HG03196 (cell line): ENCODE data around the gene VAV2.
"Not testable (repeated sequence)": the region's sequence is repeated elsewhere in the genome, so short reads cannot be mapped to it uniquely, and the experiment has no call there.

Source experiments
- ATAC-seq: cut with Tn5 transposase; IDR thresholded peaks from one replicate; pipeline ENCODE4 v1.9.1; 2021; ENCODE audit not compliant: unreplicated experiment

The VAV2 gene

GRCh38 chr9:133971981-133972941 is 19.9 kb downstream of the VAV2 start:
- ATAC-seq = no peak

GRCh38 chr9:133971121-133971951 is 20.8 kb downstream of the VAV2 start:
- ATAC-seq = no peak

DNA sequence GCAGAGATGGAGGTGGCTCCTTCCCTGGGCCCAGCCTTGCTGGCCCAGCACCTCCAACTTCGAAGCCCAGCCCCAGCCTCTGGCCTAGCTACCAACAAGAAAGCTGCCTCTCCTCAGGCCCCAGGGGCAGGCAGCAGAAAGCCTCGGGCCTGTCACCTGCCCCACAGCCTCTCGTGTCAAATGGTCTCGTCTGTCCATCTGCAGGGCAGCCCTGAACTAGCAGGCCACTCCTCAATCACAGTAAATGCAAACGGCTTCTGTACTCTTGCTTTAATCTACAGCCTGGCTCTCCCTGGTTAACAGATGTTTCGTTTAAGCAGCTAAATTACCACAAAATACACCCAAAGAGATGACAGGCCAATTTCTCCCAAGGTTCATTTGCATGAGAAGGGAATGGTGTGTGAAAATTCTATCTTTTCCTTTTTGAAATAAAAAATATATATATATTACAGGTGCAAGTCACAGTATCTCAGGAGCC is 21.5 kb downstream of the VAV2 start:
- ATAC-seq = no peak

DNA sequence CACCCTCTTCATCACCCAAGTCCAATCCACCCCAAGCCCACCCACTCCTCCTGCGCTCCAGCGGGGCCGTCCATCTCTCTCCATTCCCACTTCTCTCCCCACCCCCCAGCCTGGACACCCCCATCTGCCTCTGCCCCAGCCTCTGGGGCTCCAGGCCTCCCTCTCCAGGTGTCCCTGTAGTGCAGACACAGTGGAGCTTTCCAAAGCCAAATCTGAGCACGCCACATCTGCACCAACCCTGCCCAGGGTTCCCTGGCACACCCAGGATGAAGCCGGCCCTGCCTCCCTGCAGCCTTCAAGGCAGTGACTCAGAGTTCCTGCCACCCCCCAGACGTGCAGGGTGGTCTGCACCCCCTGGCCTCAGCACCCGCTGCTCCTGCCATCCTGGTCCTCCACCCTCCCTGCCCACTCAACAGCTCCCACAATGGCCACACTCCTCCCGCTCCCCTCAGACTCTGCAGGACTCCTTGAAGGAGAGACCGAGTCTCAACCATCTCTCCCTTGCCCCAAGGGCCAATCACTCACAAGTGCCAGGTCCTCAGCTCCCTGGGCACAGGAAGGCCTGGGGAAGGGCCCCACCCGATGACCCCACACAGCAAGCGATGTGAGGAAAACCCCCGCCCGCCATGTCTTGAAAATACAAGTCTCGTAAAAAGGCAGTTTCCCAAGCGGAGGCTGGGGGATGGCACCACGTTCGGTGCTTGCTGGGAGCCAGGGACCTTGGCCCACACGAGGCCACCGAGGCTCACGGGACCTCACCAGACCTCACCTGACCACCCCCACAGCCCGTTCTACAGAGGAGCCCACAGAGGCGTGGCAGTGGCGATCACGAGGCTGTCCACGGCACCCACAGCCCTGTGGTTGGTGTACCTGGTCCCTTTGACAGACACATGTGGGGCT is 22.2 kb downstream of the VAV2 start:
- ATAC-seq = no peak

DNA sequence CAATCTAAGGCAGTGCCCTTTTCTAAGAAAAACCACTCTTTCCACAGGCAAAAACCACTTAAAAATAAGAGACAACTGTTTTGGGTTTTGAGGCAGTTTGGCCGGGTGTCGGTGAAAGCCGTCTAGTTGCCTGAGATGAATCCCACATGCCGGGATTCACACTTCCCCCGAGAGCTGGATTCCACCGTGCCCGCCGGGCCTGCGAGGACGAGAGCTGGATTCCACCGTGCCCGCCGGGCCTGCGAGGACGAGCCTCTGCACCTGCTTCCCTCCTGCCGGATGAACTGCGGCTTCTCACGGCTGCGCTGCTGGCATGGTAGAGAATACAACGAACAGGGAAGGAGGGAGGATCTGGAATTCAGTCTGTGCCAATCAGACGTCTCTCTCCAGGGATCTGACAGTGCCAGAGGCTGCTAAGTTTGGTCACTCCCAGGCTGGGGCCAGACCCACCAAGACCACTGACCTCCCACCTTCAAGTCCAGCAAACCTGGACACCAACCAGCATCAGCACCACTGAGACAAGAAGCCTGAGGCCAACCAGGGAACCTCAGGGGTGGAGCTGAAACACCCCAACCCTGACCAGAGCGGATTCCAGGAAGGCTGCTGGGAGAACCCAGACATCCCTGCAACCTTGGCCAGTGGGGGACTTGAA is 23.0 kb downstream of the VAV2 start:
- ATAC-seq = no peak

DNA sequence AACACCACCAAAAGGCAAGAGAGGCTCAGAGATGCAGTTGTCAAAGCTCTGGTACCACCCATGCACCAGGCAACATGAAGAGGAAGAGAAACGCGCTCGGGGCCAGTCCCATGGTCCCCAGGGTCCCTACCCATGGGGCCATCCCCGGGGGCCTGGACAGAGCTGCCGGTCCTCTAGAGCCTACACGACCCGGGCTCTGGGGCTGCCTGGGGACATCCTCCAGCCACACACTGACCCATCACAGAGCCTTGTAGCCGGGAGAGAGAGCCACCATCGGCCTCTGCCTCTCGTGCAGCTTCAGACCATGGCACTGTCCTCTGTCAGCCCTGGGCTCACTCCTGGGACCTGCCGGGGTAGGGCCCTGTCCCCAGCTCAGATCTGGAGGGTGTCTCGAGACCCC is 23.7 kb downstream of the VAV2 start:
- ATAC-seq = no peak

GRCh38 chr9:133967024-133967741 is 24.9 kb downstream of the VAV2 start:
- ATAC-seq = no peak

DNA sequence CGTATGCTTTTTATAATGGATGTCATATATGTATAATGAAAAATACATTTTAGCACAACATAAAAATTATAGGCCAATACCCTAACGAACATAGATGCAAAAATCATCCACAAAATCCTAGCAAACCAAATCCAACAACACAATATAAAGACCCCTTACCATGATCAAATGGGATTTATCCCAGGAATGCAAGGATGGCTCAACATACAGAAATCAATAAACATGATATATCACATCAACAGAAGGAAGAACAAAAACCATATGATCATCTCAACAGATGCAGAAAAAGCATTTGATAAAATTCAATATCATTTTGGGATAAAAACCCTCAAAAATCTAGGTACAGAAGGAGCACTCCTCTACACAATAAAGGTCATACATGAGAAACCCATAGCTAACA is 27.7 kb downstream of the VAV2 start:
- no peak for ATAC-seq

GRCh38 chr9:133963166-133963565 is 29.0 kb downstream of the VAV2 start:
- no peak for ATAC-seq

DNA sequence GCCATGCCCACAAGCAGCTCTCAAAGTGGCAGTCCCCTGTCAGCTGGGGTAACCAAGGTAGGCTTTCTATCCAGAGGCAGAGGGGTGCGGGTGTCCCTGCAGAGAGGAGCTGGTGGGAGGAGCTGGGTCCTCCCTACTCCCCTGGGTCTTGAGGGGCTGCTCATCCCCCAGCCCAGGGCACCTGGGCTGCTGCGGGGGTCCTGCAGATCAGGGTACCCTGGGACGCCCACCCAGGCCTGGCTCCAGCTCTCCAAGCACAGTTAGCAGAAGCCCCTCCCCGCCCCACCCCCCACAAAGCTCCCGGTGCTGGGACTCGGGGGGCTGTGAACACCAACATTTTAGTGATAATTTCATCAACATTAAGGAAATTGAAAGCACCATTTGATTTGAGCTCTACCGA is 29.8 kb downstream of the VAV2 start:
- no peak for ATAC-seq

GRCh38 chr9:133961226-133962165 is 30.6 kb downstream of the VAV2 start:
- ATAC-seq = no peak

DNA sequence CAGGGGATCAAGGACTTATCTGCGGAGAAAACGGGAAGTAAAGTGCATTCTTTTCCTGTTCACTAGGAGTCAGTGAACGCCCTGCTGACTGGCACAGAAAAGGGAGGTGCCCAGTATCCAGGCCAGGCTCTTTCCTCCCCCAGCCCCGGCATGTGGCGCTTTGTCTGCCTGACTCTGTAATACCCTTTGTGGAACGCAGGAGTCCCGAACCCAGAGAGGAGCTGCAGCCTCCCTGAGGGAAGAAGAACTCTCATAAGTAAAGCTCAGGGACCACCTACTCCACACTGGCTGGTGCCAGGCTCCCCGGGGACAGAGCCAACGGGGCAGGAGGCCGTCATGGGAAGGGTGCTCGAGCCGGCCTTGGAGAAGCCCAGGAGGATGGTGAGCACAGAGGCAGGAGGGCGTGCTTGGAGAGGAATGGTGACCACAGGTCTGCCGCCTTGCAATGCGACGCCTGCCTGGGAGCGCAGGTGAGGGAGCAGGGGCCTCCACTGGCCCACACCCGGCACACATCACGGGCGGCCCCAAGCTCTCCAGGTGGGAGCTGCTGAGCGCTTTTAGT is 31.5 kb downstream of the VAV2 start:
- ATAC-seq = no peak

GRCh38 chr9:133959966-133960567 is 32.1 kb downstream of the VAV2 start:
- ATAC-seq = no peak

GRCh38 chr9:133959171-133959570 is 33.0 kb downstream of the VAV2 start:
- ATAC-seq = no peak

- ATAC-seq = no peak
Observed at GRCh38 chr9:133958756-133959155, 33.4 kb downstream of the VAV2 start.

- not testable (repeated sequence) for ATAC-seq
Observed at GRCh38 chr9:133957772-133958171, 34.4 kb downstream of the VAV2 start.

DNA sequence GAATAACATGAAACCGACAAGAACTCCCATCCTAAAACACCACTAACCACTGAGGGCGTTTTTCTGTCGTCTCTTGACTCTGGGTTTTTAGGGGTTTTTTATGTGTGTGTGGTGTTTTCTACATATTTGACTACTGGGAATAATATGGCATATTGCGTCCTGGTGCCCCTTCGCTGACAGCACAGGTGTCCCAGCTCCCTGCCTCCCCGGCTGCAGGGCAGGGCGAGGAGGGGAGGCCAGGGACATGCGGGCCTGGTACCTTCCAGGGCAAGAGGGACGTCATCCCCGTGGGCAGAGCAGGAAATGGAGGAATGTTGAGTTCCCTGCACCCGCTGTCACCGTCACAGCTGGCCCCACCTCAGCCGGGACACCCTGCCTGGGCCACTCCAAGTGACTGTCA is 34.8 kb downstream of the VAV2 start:
- ATAC-seq = no peak
